Loucy (cell line): ENCODE measurements around the gene SMPD2.

Experiments
- CTCF ChIP-seq: fragments of 200-600 bp; sonication (generic); conservative IDR thresholded peaks from 2 replicates; pipeline ENCODE4 v1.5.1; 2014; ENCODE audit warnings: mild to moderate bottlenecking, antibody characterized with exemption, low read length
- EZH2phosphoT487 ChIP-seq: fragments of 200-600 bp; IDR thresholded peaks from 2 replicates; pipeline ENCODE4 v1.6.1; 2018; ENCODE audit warnings: antibody characterized with exemption, mild to moderate bottlenecking, moderate library complexity, borderline replicate concordance

DNA sequence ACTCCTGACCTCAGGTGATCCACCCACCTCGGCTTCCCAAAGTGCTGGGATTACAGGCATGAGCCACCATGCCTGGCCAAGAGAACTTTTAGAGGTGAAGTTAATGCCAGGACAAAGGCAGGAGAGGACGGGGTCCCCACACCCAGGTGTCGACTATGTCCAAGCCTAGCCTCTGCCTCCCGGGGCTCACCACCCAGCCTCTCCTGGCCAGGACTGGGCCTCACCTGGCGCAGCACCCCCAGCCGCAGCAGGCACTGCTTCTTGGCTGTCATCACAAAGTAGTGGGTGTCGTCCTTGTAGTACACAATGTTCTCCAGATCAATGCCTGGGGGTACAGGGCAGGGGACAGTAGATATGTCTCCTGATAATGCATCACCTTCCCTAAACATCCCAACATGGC is 10.9 kb downstream of the SMPD2 start:
- TF ChIP-seq CTCF (no peak), EZH2phosphoT487 (no peak)
